Stimulated activated CD4-positive, alpha-beta T cell treated with anti-CD3 and anti-CD28 coated beads, TNF-alpha, amount 100 ng/mL, for 1 hour (primary cell): ENCODE results near the gene NRG3.
"Not testable (repeated sequence)": the region's sequence is repeated elsewhere in the genome, so short reads cannot be mapped to it uniquely, and the experiment has no call there.

ENCODE experiments used
- DNase-seq, 3 donors: peaks; one replicate each; pipeline ENCODE4 v3.0.0-alpha.2; 2020; ENCODE audit warnings: low read depth in 3 of 3, low spot score in 1 of 3

NRG3 gene

GRCh38 chr10:82267465-82267864 lies 392.5 kb downstream of the NRG3 start:
- no peak for DNase-seq

GRCh38 chr10:82267960-82268359 lies 393.0 kb downstream of the NRG3 start:
- DNase-seq, result no peak

GRCh38 chr10:82277591-82277990 lies 402.6 kb downstream of the NRG3 start:
- DNase-seq, result no peak

GRCh38 chr10:82278401-82279182 lies 403.6 kb downstream of the NRG3 start:
- no peak for DNase-seq

GRCh38 chr10:82282782-82283456 lies 407.9 kb downstream of the NRG3 start:
- no peak for DNase-seq

- DNase-seq, result no peak
Measured at GRCh38 chr10:82284180-82284579, 409.2 kb downstream of the NRG3 start.

GRCh38 chr10:82288461-82288881 lies 413.5 kb downstream of the NRG3 start:
- DNase-seq, result no peak

GRCh38 chr10:82289945-82290344 lies 415.0 kb downstream of the NRG3 start:
- DNase-seq, result no peak

GRCh38 chr10:82294874-82295378 lies 419.9 kb downstream of the NRG3 start:
- no peak for DNase-seq

- DNase-seq, result no peak
Measured at GRCh38 chr10:82308641-82309040, 433.6 kb downstream of the NRG3 start.

GRCh38 chr10:82310839-82311238 lies 435.8 kb downstream of the NRG3 start:
- DNase-seq, result no peak

GRCh38 chr10:82313401-82313800 lies 438.4 kb downstream of the NRG3 start:
- no peak for DNase-seq

- DNase-seq, result no peak
Measured at GRCh38 chr10:82318534-82318933, 443.5 kb downstream of the NRG3 start.

- DNase-seq, result no peak
Measured at GRCh38 chr10:82319074-82319473, 444.1 kb downstream of the NRG3 start.

- no peak for DNase-seq
Measured at GRCh38 chr10:82319562-82319961, 444.6 kb downstream of the NRG3 start.

- no peak for DNase-seq
Measured at GRCh38 chr10:82321724-82322123, 446.7 kb downstream of the NRG3 start.

- DNase-seq, result no peak
Measured at GRCh38 chr10:82331716-82332115, 456.7 kb downstream of the NRG3 start.

GRCh38 chr10:82335831-82336230 lies 460.8 kb downstream of the NRG3 start:
- DNase-seq, result no peak

- DNase-seq, result no peak
Measured at GRCh38 chr10:82340166-82340565, 465.2 kb downstream of the NRG3 start.

GRCh38 chr10:82349590-82349989 lies 474.6 kb downstream of the NRG3 start:
- DNase-seq, result not testable (repeated sequence)

- DNase-seq, result no peak
Measured at GRCh38 chr10:82353381-82353780, 478.4 kb downstream of the NRG3 start.

GRCh38 chr10:82358486-82359099 lies 483.6 kb downstream of the NRG3 start:
- no peak for DNase-seq
